ENCODE results near the gene CEP104. TPM values are rescaled to one million over a fixed set of nuclear protein-coding genes. Genes with fewer than 3 reads are reported as not detected.
A peak's percentile ranks its signal among the peaks of the same experiment; 100 is the strongest.

Gene CEP104
- total RNA-seq, 1 experiment from 2014 or later: 23.5 TPM

DNA sequence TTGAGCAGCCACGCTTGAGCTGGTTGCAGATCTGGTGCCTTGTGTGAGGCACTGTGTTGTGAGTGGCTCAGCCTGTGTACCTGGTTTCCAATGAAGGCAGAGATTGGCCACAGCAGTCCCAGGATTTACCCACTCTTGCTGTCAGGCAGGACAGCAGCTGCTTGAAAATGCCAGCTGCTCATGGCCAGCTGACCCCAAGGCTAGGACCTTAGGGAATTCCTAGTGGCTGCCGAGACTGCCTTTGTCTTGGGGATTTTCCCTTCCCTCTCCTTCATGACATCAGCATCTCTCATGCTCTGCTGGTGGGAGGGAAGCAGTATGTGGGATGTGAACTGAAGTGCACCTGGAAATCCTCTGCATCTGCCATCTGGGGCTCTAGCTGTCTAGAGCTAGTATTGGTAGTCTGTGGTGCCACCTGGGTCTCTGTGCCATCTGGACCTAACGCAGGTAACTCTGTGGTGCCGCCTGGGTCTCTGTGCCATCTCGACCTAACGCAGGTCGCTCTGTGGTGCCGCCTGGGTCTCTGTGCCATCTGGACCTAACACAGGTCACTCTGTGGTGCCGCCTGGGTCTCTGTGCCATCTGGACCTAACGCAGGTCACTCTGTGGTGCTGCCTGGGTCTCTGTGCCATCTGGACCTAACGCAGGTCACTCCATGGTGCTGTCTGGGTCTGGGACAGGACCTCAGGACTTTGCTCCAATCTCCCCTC, 56.9 kb downstream of the CEP104 start:
- no peak for DNase-seq (ENCODE audit: low spot score)

DNA sequence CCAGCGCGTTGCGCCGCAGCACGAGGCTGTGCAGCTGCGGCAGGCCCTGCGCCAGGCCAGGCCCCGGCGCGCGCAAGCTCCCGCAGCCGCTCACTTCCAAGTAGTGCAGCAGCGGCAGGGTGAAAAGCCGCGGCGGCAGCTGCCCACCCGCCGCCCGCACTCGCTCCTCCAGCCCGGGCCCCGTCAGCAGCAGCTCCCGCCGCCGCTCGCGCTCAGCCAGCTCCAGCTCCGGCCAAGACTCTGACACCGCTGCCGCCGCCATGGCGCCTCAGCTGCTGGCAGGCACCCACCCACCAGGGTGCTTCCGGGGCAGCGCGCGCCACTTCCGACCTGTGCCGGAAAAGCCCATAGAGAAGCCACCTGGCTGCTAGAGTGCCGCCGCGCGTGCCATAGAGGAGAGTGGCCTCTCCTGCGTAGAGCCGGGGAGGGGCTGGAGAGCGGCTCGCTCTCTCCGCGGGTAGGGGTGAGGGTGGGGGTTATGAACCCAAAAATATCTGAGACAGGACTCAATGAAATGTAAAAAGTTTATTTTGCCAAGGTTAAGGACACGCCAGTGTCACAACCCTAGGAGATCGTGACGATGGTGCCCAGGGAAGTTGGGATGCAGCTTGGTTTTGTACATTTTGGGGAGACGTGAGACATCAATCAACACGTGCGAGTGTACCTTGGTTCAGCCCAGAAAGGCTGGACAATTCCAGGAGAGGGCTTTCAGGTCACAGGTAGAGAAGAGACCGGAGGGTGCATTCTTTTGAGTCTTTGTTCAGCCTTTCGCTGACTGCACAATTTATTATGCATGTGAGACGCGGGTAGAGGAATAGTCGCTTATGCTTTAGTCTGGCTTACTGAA, 60.6 kb downstream of the CEP104 start, which contains the start of gene LRRC47:
Gene LRRC47 (minus strand): TSS at position 284 of the 847 bp plus-strand sequence. CDS start 22 bp downstream, at position 262.
- peak; percentile 93 for DNase-seq (ENCODE audit: low spot score)

DNA sequence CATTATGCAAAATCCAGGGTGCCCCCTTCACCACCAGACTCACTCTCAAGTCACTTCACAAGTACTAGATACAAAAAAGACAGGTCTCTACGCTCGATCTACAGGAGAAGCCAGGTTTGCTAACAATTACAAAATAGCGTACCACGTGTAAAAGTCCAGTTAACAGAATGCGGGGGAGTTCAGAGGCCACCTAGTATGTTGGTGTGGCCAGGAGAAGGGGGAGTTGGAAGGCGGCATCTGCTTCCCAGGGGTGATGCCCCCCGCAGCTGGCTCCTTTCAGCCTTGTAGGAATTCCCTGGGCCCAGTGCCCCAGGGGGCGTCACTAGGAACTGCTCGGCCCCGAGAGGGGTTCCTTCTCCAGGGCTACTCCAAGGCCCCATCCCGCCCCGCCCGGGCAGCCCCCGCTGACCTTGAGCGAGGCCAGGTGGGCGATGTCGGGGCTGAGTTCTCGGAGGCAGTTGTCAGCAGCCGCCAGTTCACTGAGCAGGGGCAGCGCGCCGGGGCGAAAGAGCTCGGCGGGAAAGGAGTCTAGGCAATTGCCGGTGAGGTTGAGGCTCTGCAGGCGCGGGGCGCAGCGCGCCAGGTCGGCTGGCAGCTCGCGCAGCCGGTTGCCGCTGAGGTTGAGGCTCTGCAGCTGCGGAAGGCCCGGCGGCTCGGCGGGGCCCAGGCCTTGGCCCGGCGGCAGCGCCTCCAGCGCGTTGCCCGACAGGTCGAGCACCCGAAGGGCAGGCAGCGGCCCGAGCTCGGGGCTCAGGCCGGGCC, 61.4 kb downstream of the CEP104 start:
- no peak for DNase-seq (ENCODE audit: low spot score)

DNA sequence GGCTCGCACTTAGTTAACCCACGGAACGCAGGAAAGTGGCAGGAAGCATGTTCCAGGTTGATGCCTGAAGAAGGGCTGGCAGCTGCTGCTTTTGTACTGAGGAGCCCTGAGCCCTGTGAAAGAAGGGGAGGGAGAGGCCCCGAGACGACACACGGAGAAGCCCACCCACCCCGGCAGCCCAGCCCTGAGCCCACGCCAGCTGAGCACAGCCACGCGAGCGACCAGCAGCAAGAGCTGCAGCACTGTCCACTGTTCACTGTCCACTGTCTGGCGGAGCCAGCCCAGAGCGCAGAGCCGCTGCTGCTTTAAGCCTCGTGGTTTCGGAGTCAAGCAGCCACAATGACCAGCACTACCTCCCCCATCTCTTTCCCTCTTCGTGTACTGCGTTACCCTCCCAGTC, 66.1 kb downstream of the CEP104 start:
- DNase-seq (ENCODE audit: low spot score): no peak

DNA sequence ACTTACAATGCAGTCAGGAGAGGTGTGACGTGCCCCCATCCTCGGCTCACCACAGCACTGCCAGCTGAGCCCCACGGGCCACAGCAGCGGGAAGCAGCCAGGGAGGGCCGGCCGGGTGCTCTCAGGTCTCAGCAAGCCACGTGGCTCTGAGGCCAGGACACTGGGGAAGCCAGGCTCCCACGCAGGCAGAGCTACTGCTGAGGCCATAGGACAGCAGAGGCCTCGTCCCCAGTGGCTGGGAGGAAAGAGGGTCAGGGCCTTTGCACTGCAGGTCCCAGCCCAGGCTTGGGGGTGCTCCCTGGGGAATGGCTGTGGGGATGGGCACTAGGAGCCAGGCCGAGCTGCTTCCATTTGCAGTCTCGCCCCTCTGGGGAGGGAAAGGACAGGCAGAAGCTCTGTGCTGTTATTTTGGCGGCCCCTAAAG, 66.5 kb downstream of the CEP104 start:
- DNase-seq (ENCODE audit: low spot score): no peak

DNA sequence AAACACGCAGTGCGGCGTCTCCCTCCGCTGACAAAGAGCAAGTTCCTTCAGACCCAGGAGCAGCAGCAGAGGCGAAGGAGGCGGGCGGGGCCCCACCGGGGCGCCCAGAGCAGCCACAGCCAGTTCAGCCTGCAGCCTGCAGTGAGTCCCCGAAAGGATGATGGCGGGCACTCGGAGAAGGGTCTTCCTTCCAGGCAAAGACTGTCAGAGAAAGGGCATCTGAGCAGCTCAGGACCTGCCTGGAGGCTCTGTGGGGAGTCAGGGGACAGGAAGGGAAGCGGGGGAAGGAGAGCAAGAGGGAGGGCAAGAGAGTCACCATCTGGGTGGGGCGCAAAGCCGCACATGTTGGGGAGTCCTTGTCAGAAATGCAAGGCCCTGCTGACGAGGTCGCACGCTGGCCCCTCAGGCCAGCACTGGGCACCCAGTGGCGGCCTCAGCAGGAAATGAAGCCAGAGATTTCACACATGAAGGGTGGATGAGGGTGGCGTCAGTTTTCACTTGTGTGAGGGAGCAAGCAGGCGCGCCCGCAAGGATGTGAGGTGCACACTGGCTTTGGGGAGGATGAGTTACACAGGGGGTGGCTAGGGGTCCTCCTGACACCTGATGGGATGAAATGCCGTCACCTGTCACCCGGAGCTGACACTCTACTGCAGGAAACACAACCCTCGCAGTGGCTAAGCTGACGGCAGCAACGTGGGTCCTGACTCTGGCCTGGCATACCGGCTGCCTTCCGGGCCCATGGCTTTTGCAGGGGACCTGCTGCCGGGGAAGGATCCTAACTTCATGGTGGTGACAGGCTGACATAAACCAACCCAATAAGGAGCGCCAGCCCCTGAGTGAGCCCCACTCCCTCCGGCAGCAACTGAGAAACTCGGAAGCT, 67.3 kb downstream of the CEP104 start:
- DNase-seq (ENCODE audit: low spot score): no peak

DNA sequence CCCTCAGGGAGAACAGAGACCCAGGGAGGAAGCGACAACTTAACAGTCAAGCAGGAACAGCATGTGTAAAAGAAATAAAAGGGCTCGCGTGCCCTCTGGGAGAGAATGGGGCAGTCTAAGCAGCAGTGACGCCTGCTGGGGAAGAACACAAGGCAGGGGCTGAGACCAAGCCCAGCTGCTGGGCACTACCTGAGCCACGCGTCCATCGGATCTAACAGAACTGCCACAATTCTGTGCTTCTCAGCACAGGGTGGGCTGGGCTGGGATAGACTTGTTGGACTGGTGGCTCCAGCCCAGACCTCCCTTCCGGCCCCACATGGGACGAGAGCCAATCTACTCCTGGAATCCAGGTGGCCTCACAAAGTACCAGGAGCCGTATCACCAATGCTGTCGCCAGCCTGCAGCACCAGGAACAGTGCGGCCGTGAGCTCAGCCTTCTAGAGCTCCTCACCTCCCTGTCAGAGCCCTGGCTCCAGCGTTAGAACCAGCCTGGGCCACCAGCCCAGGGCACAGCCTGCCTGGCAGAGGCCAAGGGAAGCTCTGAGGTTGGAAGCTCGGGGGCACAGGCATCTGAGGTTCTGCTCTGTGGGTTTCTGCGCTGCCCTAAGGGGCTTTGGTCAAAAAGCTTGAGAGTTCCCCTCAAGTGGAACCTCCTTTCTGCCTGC, 68.1 kb downstream of the CEP104 start:
- no peak for DNase-seq (ENCODE audit: low spot score)

DNA sequence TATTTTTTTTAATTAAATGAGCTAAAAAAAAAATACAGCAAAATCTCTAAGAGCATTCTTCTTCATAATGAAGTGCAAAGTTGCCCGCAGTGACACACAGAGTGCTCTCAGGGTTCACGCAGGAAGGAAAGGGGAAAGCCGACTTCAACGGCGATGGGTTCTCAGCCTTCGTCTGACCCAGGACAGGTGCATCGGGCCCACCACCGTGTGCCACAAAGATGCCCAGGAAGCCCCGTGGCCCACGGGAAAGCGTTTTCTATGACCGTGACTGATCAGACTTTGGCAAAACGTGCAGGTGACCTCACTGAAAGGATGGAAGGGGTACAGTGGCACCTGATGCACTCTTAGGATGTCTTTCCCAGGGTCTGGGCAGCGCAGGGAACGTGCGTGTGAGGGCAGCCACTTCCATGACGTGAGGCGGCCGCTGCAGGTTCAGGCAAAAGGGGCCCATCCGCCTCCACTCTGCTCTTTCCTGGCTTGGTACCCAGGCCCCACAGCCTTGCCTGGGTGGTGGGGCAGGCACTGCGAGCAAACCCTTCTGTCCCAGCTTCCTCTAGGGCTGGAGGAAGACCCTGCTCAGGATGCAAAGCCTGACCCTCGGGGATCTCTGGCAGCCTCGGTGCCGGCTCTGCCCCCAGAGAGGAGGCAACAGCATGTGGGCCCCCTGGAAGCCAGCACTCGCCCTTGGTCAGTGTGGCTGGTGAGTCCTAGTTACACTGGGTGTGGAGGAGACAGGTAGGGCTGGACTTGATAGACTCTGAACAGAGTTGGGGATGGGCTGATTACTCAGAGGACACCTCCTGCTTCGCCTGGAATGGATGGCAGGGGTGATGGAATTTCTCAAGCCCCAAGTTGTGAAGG, 69.0 kb downstream of the CEP104 start:
- DNase-seq (ENCODE audit: low spot score): no peak

DNA sequence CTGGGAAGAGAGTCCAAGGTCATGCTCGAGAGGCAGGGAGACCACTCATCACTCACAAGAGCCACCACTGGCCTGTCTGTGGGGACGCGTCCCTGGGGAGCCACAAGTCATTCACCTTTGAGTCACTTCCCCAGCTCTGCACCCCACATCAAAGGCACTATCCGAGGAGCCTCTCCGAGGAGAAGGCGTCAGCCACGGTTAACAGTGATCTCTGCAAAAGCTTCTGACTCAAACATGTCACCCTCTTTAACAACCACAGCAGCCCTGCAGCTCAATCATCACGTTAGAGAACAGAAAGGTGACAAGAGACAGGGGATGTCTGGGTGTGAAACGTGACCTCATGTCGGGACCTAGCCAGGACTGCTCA, 69.7 kb downstream of the CEP104 start:
- no peak for DNase-seq (ENCODE audit: low spot score)

DNA sequence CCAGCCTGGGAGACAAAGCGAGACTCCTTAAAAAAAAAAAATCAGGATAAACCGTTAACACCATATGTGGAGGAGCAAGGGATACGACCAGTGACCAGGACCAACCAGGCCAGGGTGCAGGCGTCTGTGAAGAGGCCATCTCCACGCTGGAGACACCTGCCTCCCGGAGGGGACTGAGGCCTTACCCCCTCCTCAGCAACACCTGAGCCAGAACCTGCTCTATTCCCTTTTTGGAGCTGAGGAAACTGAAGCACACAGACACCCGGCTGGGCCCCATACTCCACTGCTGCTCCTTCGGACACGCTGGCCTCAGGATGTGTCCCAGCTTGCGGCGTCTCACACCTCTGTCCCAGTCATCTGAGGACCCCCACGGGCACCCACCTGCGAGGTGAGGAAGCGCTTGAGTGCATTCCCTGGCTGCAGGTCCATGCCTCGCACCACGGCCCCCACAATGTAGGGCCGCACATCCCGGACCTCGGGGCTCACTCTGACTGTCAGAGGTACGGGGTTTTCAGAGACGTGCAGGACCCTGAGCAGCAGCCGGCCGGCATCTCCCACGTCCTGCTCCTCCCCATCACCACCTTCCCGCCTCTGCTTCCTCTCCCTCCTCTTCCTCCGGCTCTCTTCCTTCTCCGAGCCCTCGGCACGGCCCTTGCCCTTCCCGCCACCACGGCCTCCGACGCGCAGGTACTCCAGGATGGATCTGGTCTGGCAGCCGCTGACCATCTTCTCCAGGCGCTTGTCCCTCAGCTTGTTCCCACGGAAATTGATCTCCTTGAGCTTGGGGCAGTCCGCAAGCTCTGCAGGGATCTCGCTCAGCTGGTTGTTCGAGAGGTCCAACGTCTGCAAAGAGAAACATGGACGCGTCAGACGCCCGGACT, 70.3 kb downstream of the CEP104 start:
- no peak for DNase-seq (ENCODE audit: low spot score)

DNA sequence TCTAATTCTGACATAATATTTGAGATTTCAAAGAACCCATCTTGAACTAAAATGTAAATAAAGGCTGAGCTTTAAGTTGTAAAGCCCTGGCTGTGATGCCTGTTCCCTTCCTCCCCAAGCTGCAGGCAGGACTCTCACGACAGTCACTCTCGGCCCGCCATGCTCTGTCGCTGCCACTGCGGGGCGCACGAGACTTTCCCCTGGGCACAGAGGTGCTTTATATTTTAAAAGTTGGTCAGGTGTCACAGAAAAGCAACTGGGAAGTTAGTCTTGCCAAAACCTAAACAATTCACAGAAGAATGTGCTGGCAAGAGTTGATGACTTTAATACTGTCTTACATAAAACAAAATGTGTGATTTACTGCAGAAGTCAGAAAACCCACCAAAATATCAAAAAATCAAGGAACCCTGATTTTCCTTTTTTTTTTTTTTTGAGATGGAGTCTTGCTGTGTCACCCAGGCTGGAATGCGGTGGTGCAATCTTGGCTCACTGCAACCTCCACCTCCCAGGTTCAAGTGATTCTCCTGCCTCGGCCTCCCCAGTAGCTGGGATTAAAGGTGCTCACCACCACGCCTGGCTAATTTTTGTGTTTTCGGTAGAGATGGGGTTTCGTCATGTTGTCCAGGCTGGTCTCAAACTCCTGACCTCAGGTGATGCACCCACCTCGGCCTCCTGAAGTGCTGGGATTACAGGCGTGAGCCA, 71.4 kb downstream of the CEP104 start:
- DNase-seq (ENCODE audit: low spot score): no peak

DNA sequence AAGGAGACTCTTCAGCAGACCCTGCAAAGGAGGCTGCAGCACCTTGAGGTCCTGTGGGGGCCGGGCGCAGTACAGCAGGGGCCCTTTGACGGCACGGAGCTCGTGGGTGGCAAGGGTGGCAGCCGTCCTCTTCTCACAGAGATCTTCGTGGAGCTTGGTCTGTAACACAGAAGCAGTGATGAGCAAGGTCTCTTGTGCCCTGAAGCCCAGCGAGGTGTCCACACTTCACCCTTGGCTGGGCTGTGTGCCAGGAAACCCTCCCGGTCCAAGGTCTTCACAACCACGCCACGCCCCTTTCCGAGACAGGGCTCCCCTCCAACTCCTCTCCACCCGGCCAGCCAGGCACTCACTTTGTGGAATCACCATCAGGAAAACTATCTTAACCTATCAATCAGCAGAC, 72.0 kb downstream of the CEP104 start:
- DNase-seq (ENCODE audit: low spot score): no peak

DNA sequence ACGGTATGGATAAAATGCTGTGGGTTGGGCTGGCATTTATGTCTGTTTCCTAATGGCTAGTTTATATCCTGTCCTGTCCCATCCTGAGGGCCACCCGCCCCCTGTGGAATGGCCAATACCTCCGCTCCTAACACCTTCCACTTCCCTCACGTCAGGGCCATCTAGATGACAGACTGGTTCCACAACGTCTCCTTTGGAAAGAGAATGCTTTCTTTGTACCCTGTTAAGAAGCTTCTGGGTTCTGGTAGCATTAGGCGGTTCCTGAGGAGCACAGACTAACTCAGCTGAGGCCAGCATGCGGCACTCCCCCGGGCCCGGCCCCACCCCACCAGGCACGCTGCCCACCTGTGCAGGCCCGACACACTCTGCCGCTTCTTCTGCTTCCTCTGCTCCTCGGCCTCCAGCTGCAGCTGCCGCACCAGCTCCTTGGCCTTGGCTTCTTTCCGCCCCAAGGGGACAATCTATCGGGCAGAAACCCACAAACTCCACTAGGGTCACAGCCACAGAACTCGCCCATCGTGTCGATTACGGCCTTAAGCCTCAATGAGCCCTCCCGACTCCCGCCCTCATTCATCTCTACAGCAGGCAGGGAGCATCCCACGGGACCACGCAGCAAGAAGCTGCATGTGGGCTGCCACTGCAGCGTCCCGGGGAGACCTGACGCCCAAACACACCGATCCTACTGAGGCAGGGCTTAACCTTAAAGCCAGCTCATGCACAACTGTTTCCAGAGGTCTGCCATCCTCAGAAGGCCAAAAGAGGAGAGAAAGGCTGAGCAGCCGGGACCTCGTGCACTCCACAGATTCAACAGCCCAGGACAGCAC, 73.1 kb downstream of the CEP104 start:
- DNase-seq (ENCODE audit: low spot score): no peak

DNA sequence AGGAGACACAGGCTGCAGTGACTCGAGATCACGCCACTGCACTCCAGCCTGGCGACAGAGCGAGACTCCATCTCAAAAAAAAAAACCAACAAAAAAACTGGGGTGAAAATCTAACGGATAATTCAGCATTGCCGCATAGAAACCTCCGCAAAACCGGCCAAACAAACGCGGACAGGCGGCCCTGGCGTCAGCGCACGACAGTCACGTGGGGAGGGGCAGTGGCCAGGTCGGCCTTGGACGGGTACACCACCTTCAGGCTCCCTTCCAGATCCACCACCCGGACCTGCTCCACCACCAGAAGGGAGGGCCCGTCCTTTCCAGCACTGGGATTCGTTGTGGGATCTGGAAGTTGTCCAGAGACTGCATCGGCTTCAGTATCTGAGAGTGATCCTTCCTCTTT, 76.1 kb downstream of the CEP104 start:
- no peak for DNase-seq (ENCODE audit: low spot score)

DNA sequence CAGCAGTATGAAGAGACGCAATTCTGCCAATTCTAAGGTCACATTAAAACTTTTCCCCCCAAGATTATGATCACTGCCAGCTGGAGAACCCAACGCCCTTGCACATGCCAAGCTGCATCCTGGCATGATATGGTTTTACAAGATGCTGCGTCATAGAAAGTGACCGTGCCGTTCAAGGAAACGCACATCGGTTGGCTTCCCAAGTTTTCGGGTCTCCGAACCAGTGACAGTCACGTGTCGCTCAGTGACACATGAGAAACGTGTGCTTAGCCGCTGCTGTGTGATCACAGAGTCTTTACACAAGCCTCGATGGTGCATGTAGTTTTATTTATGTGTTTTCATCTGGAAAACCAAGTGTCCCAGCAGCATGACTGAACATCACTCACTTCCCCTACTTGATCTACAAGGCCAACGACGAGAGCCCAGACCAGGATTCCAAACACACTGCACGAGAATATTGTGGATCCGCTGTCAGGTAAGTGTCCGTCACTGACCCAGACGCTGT, 77.0 kb downstream of the CEP104 start:
- no peak for DNase-seq (ENCODE audit: low spot score)

DNA sequence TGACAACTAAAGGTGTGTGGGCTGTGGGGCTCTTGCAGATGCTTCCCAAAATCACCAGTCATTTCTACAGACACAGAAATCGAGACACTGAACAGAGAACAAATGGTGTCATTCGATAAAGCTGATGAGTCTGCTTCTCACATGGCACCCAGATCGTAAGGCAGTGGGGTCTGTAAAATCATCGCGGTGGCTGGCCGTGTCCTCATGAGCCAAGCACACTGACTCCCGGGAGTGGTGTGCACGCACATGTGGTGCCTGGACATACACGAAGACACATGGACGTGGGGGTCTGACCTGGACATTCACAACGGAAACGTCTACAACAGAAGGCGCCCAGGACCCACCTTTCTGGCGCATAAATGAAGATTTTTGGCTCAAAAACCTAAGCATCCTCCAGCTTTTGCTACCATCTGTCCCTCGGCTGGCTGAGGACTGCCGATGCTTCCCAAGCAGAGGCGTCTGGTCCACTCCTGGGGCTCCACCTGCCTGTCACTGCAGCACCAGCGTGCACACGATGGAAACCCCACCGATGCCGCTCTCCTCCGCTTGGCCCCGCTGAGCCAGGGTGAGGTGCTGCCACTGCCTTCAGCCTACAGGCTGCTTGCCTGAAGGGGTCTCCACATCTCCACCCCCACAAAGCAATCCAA, 77.6 kb downstream of the CEP104 start:
- no peak for DNase-seq (ENCODE audit: low spot score)

All from H4 (cell line).